Activated naive CD4-positive, alpha-beta T cell treated with anti-CD3 and anti-CD28 coated beads, Interleukin-2, amount 10 ng/mL, durations not matched to agents 7 days and 5 days (primary cell): ENCODE data around the gene TEKT5.

Experiments
- CTCF ChIA-PET: fragments of 350-600 bp; sonication (Branson Sonifier 250); formaldehyde crosslinking; loops from one replicate; lab custom pipeline; 2021; ENCODE audit warnings: antibody characterized with exemption; lab: Charles Lee
- DNase-seq: peaks from one replicate; pipeline ENCODE4 v3.0.0-alpha.2; 2020
- H3K27ac Mint-ChIP-seq: one replicate; pipeline ENCODE4 v1.8.0; 2021; ENCODE audit warnings: mild to moderate bottlenecking, moderate library complexity, mixed read lengths
- H3K27me3 Mint-ChIP-seq: one replicate; pipeline ENCODE4 v1.8.0; 2021; ENCODE audit warnings: mild to moderate bottlenecking, mixed read lengths
- H3K36me3 Mint-ChIP-seq: one replicate; pipeline ENCODE4 v1.8.0; 2021; ENCODE audit warnings: mixed read lengths
- H3K4me1 Mint-ChIP-seq: one replicate; pipeline ENCODE4 v1.8.0; 2021; ENCODE audit warnings: mixed read lengths
- H3K4me3 Mint-ChIP-seq: one replicate; pipeline ENCODE4 v1.8.0; 2021; ENCODE audit warnings: mild to moderate bottlenecking, moderate library complexity, mixed read lengths
- H3K9me3 Mint-ChIP-seq: one replicate; pipeline ENCODE4 v1.8.0; 2021; ENCODE audit warnings: mixed read lengths

The TEKT5 gene

GRCh38 chr16:10728003-10728887, 33.5 kb upstream of the TEKT5 start:
- H3K9me3 Mint-ChIP-seq: peaks cover under 1% of the 10 kb centered on the region
- H3K36me3 Mint-ChIP-seq: no peaks in the 10 kb centered on the region
- CTCF ChIA-PET: no interaction called here
- no peak overlapping the region for H3K4me3 Mint-ChIP-seq
- no peak for DNase-seq
- no peaks in the 10 kb centered on the region for H3K4me1 Mint-ChIP-seq
- H3K27ac Mint-ChIP-seq: no peak overlapping the region
- peaks cover 3% of the 10 kb centered on the region for H3K27me3 Mint-ChIP-seq

- no peak overlapping the region for H3K27ac Mint-ChIP-seq
- H3K36me3 Mint-ChIP-seq: no peaks in the 10 kb centered on the region
- CTCF ChIA-PET: no interaction called here
- no peaks in the 10 kb centered on the region for H3K27me3 Mint-ChIP-seq
- H3K9me3 Mint-ChIP-seq: no peaks in the 10 kb centered on the region
- no peak overlapping the region for H3K4me3 Mint-ChIP-seq
- DNase-seq: no peak
- H3K4me1 Mint-ChIP-seq: no peaks in the 10 kb centered on the region
Measured at GRCh38 chr16:10708969-10709368, 14.2 kb upstream of the TEKT5 start.

- CTCF ChIA-PET: no interaction called here
- no peak for DNase-seq
- no peak overlapping the region for H3K27ac Mint-ChIP-seq
- no peaks in the 10 kb centered on the region for H3K9me3 Mint-ChIP-seq
- no peaks in the 10 kb centered on the region for H3K4me1 Mint-ChIP-seq
- H3K27me3 Mint-ChIP-seq: no peaks in the 10 kb centered on the region
- H3K4me3 Mint-ChIP-seq: no peak overlapping the region
- H3K36me3 Mint-ChIP-seq: no peaks in the 10 kb centered on the region
Measured at GRCh38 chr16:10699756-10700155, 5.0 kb upstream of the TEKT5 start.

GRCh38 chr16:10694306-10694705, 424 bp downstream of the TEKT5 start:
- H3K27me3 Mint-ChIP-seq: peaks cover 5% of the 10 kb centered on the region
- CTCF ChIA-PET: no interaction called here
- no peaks in the 10 kb centered on the region for H3K9me3 Mint-ChIP-seq
- H3K36me3 Mint-ChIP-seq: no peaks in the 10 kb centered on the region
- H3K27ac Mint-ChIP-seq: no peak overlapping the region
- DNase-seq: no peak
- H3K4me3 Mint-ChIP-seq: no peak overlapping the region
- H3K4me1 Mint-ChIP-seq: no peaks in the 10 kb centered on the region

- Mint-ChIP-seq H3K36me3 (no peaks in the 10 kb centered on the region), H3K4me1 (no peaks in the 10 kb centered on the region), H3K27me3 (peaks cover 5% of the 10 kb centered on the region), H3K27ac (no peak overlapping the region), H3K9me3 (no peaks in the 10 kb centered on the region), H3K4me3 (no peak overlapping the region)
- DNase-seq: no peak
- CTCF ChIA-PET: no interaction called here
Measured at GRCh38 chr16:10693889-10694288, 841 bp downstream of the TEKT5 start.

GRCh38 chr16:10692470-10692869, 2.3 kb downstream of the TEKT5 start:
- Mint-ChIP-seq H3K4me3 (no peak overlapping the region), H3K9me3 (no peaks in the 10 kb centered on the region), H3K27me3 (peaks cover 10% of the 10 kb centered on the region), H3K36me3 (no peaks in the 10 kb centered on the region), H3K4me1 (no peaks in the 10 kb centered on the region), H3K27ac (no peak overlapping the region)
- no peak for DNase-seq
- CTCF ChIA-PET: no interaction called here

GRCh38 chr16:10688726-10689125, 6.0 kb downstream of the TEKT5 start:
- Mint-ChIP-seq H3K27ac (no peak overlapping the region), H3K4me3 (no peak overlapping the region), H3K27me3 (peaks cover 14% of the 10 kb centered on the region), H3K36me3 (no peaks in the 10 kb centered on the region), H3K9me3 (no peaks in the 10 kb centered on the region), H3K4me1 (no peaks in the 10 kb centered on the region)
- CTCF ChIA-PET: interaction anchor here (1.7 kb wide), 1 partner anchor 20 kb away, joined by 4 read pairs; no protein-coding TSS in a partner anchor
- no peak for DNase-seq

GRCh38 chr16:10688291-10688690, 6.4 kb downstream of the TEKT5 start:
- Mint-ChIP-seq H3K27ac (no peak overlapping the region), H3K36me3 (no peaks in the 10 kb centered on the region), H3K4me1 (no peaks in the 10 kb centered on the region), H3K4me3 (no peak overlapping the region), H3K9me3 (no peaks in the 10 kb centered on the region), H3K27me3 (peaks cover 14% of the 10 kb centered on the region)
- CTCF ChIA-PET: interaction anchor here (1.7 kb wide), 1 partner anchor 20 kb away, joined by 4 read pairs; no protein-coding TSS in a partner anchor
- DNase-seq: no peak

- Mint-ChIP-seq H3K4me3 (no peak overlapping the region), H3K27me3 (peaks cover 19% of the 10 kb centered on the region), H3K27ac (no peak overlapping the region), H3K9me3 (no peaks in the 10 kb centered on the region), H3K36me3 (no peaks in the 10 kb centered on the region), H3K4me1 (no peaks in the 10 kb centered on the region)
- no peak for DNase-seq
- CTCF ChIA-PET: no interaction called here
Measured at GRCh38 chr16:10685709-10686108, 9.0 kb downstream of the TEKT5 start.

GRCh38 chr16:10684511-10685151, 10.1 kb downstream of the TEKT5 start:
- CTCF ChIA-PET: no interaction called here
- Mint-ChIP-seq H3K4me1 (no peaks in the 10 kb centered on the region), H3K36me3 (no peaks in the 10 kb centered on the region), H3K9me3 (no peaks in the 10 kb centered on the region), H3K27ac (no peak overlapping the region), H3K27me3 (peaks cover 19% of the 10 kb centered on the region), H3K4me3 (no peak overlapping the region)
- DNase-seq: no peak

GRCh38 chr16:10683170-10683569, 11.6 kb downstream of the TEKT5 start:
- Mint-ChIP-seq H3K9me3 (no peaks in the 10 kb centered on the region), H3K4me1 (no peaks in the 10 kb centered on the region), H3K4me3 (no peak overlapping the region), H3K27me3 (peaks cover 16% of the 10 kb centered on the region), H3K36me3 (no peaks in the 10 kb centered on the region), H3K27ac (no peak overlapping the region)
- CTCF ChIA-PET: interaction anchor here (0.9 kb wide), 1 partner anchor 22 kb away, joined by 3 read pairs; no protein-coding TSS in a partner anchor
- DNase-seq: no peak

- DNase-seq: no peak
- CTCF ChIA-PET: no interaction called here
- H3K27me3 Mint-ChIP-seq: peaks cover 14% of the 10 kb centered on the region
- H3K4me3 Mint-ChIP-seq: no peak overlapping the region
- H3K4me1 Mint-ChIP-seq: no peaks in the 10 kb centered on the region
- H3K27ac Mint-ChIP-seq: no peak overlapping the region
- no peaks in the 10 kb centered on the region for H3K36me3 Mint-ChIP-seq
- H3K9me3 Mint-ChIP-seq: no peaks in the 10 kb centered on the region
Measured at GRCh38 chr16:10682604-10683003, 12.1 kb downstream of the TEKT5 start.

GRCh38 chr16:10681310-10682308, 13.1 kb downstream of the TEKT5 start:
- H3K4me1 Mint-ChIP-seq: no peaks in the 10 kb centered on the region
- no peak overlapping the region for H3K27ac Mint-ChIP-seq
- peaks cover 14% of the 10 kb centered on the region for H3K27me3 Mint-ChIP-seq
- CTCF ChIA-PET: no interaction called here
- no peak for DNase-seq
- H3K9me3 Mint-ChIP-seq: no peaks in the 10 kb centered on the region
- H3K4me3 Mint-ChIP-seq: no peak overlapping the region
- H3K36me3 Mint-ChIP-seq: no peaks in the 10 kb centered on the region

GRCh38 chr16:10679921-10680320, 14.8 kb downstream of the TEKT5 start:
- no peaks in the 10 kb centered on the region for H3K36me3 Mint-ChIP-seq
- CTCF ChIA-PET: no interaction called here
- peaks cover 6% of the 10 kb centered on the region for H3K27me3 Mint-ChIP-seq
- DNase-seq: no peak
- no peak overlapping the region for H3K27ac Mint-ChIP-seq
- no peaks in the 10 kb centered on the region for H3K9me3 Mint-ChIP-seq
- no peak overlapping the region for H3K4me3 Mint-ChIP-seq
- H3K4me1 Mint-ChIP-seq: no peaks in the 10 kb centered on the region
